T-helper 2 cell treated with Interferon-gamma antibody and Interleukin-4, amounts not matched to agents 5 μg/mL and 100 μg/mL, for 36 hours (primary cell): Measurements from ENCODE around the gene ENO2.
A peak's percentile ranks its signal among the peaks of the same experiment; 100 is the strongest.
"Not testable (repeated sequence)": the region's sequence is repeated elsewhere in the genome, so short reads cannot be mapped to it uniquely, and the experiment has no call there.

ENCODE experiments used
- DNase-seq: peaks from one replicate; pipeline ENCODE4 v3.0.0; 2021; ENCODE audit warnings: low spot score
- H3K27ac Mint-ChIP-seq: one replicate; pipeline ENCODE4 v1.8.0; 2021; ENCODE audit warnings: mild to moderate bottlenecking, mixed read lengths
- H3K27me3 Mint-ChIP-seq: one replicate; pipeline ENCODE4 v1.8.0; 2021; ENCODE audit warnings: low read depth, mixed read lengths
- H3K36me3 Mint-ChIP-seq: one replicate; pipeline ENCODE4 v1.8.0; 2021; ENCODE audit warnings: low read depth, mixed read lengths
- H3K4me1 Mint-ChIP-seq: one replicate; pipeline ENCODE4 v1.8.0; 2021; ENCODE audit warnings: low read depth, mixed read lengths
- H3K4me3 Mint-ChIP-seq: one replicate; pipeline ENCODE4 v1.8.0; 2022; ENCODE audit warnings: mild to moderate bottlenecking, moderate library complexity, mixed read lengths
- H3K9me3 Mint-ChIP-seq: one replicate; pipeline ENCODE4 v1.8.0; 2021; ENCODE audit warnings: mixed read lengths

Gene ENO2

DNA sequence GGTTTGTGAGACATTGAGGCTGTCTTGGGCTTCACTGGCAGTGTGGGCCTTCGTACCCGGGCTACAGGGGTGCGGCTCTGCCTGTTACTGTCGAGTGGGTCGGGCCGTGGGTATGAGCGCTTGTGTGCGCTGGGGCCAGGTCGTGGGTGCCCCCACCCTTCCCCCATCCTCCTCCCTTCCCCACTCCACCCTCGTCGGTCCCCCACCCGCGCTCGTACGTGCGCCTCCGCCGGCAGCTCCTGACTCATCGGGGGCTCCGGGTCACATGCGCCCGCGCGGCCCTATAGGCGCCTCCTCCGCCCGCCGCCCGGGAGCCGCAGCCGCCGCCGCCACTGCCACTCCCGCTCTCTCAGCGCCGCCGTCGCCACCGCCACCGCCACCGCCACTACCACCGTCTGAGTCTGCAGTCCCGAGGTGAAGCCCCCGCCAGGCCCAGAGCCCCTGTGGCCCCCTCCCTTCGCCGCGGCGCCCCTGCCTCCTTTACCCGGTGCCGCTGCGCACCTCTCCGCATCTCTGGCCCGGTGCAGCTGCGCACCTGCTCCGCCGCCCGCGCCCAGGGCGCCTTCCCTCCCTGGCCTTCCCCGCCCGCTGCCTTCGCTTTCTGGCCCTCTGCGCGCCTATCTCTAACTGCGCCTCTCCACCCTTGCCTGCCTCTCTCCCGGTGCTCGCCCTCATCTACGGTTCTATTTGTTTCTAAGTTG is at the start of gene ENO2:
TSS of gene ENO2 (plus strand) at position 335 of the 701 bp plus-strand sequence. CDS start 1,253 bp downstream, outside the sequence.
- peaks cover 27% of the 10 kb centered on the region for H3K36me3 Mint-ChIP-seq
- peaks cover 27% of the 10 kb centered on the region for H3K4me1 Mint-ChIP-seq
- H3K27ac Mint-ChIP-seq = peak within 1 kb of the TSS; percentile 88
- peak within 1 kb of the TSS; percentile 95 for H3K4me3 Mint-ChIP-seq
- peak; percentile 85 for DNase-seq
- H3K27me3 Mint-ChIP-seq = no peaks in the 10 kb centered on the region
- H3K9me3 Mint-ChIP-seq = no peaks in the 10 kb centered on the region

GRCh38 chr12:6865307-6865706 is 49.1 kb upstream of the ENO2 start:
- not testable (repeated sequence) for H3K27ac Mint-ChIP-seq

DNA sequence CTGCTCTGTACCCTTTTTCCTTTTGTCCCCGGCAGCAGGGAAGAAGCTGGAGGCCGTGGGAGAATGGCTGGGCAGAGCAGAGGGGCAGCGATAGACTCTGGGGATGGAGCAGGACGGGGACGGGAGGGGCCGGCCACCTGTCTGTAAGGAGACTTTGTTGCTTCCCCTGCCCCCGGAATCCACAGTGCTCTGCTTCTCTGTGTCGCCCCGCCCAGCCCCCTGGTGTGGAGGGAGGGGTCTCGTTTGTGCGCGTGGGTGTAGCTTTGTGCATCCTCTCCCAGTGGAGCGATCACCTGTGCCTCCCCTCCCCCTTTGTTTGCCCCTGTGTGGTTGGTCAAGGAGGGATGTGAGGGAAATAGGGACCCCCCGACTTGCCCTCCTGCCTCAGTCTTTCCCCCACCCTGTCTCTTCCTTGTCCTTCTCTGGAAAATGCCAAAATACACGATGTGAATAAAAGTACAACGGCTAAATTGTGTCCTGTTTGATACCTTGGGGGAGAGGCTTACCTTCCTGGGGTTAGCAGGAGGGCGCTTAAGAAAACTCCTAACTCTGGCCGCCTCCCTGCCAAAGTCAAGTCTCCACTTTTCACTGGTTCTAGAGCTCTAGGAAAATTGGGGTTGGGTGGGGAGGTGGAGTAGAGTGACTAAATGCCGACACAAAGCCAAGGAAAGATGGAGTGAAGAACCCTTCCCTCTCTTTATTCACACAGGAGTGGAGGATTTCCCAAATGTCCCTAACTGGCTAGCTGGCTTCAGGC is 48.0 kb upstream of the ENO2 start:
- H3K4me3 Mint-ChIP-seq = peak overlapping the region; percentile 92
- H3K36me3 Mint-ChIP-seq = peaks cover 70% of the 10 kb centered on the region
- DNase-seq = no peak
- no peak overlapping the region for H3K27ac Mint-ChIP-seq
- no peaks in the 10 kb centered on the region for H3K9me3 Mint-ChIP-seq
- H3K4me1 Mint-ChIP-seq = peaks cover 37% of the 10 kb centered on the region
- no peaks in the 10 kb centered on the region for H3K27me3 Mint-ChIP-seq

More at GRCh38 chr12:6865307-6865706, 49.1 kb upstream of the ENO2 start:
- not testable (repeated sequence) for DNase-seq, H3K27me3 Mint-ChIP-seq, H3K9me3 Mint-ChIP-seq
- Mint-ChIP-seq H3K4me3 (peak overlapping the region; percentile 30), H3K4me1 (peaks cover 28% of the 10 kb centered on the region), H3K36me3 (peaks cover 71% of the 10 kb centered on the region)

GRCh38 chr12:6866920-6867412 is 47.4 kb upstream of the ENO2 start:
- Mint-ChIP-seq H3K4me1 (peaks cover 42% of the 10 kb centered on the region), H3K27ac (peak overlapping the region; percentile 92), H3K36me3 (peaks cover 70% of the 10 kb centered on the region), H3K27me3 (no peaks in the 10 kb centered on the region), H3K4me3 (peak overlapping the region; percentile 92), H3K9me3 (no peaks in the 10 kb centered on the region)
- no peak for DNase-seq

DNA sequence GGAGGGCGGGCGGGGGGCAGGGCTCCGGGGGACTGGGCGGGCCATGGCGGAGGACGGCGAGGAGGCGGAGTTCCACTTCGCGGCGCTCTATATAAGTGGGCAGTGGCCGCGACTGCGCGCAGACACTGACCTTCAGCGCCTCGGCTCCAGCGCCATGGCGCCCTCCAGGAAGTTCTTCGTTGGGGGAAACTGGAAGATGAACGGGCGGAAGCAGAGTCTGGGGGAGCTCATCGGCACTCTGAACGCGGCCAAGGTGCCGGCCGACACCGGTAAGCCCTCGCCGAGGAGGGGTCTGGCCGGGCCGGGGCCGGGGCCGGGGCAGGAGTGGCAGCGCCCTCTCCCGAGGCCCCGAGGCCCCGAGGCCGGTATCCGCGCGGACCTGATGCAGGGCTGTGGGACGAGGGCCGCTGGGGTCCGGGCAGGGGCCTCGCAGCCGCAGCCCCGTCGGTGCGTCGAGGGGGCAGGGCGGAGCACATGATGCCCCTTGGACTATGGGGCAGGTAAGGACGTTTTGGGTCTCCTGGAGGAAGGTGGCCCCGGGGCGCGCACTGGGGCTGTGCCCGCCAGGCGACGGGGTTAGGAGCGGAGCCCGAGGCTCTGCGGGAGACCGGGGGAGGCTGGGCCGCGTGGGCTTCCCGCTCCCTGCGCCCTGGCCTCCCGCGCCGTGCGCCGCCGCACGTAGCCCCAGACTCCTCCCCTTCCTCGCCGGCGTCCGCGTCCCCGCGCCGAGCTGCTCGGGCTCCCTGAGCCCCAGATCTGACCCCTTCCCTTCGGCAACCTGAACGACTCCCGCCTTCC is 46.8 kb upstream of the ENO2 start, which contains the start of gene TPI1:
TSS of gene TPI1 (plus strand) at position 119 of the 798 bp plus-strand sequence. CDS start at position 155, 36 bp downstream.
- Mint-ChIP-seq H3K27me3 (no peaks in the 10 kb centered on the region), H3K27ac (peak within 1 kb of the TSS; percentile 92), H3K36me3 (peaks cover 69% of the 10 kb centered on the region), H3K4me1 (peaks cover 46% of the 10 kb centered on the region), H3K4me3 (peak within 1 kb of the TSS; percentile 93), H3K9me3 (no peaks in the 10 kb centered on the region)
- peak; percentile 81 for DNase-seq

DNA sequence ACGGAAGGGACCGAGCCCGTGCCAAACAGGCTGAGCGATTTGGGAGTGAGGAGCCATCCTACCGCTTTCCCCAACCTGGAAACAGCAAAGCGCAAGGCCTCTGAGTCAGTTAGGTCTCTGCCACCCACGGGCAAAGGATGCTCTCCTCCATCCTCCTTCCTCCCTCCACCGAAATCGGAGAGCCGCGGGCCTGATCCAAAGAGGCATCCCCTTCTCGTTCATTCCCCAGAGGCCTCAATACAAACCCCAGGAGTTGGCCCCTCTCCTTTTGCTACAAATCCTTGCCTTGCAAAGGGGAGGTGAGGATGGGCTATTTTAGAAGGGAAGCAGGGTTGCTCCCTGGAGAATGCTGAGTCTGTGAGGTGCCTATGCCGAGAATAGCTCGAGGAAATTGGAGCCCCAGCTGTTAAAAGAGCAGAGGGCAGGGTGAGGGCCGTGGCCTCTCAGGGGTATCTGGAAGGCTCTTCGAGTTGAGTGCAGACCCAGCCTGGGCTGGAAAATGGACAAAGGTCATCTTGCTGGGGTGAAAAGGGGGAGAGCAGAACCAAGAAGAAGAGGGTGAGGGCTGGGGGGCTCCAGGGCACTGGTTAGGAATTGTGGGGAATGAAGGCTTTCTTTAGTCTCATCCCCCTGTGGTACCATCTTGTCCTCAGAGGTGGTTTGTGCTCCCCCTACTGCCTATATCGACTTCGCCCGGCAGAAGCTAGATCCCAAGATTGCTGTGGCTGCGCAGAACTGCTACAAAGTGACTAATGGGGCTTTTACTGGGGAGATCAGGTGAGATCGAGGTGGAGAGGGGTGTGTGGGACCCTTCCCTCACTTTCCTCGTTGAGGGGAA is 46.0 kb upstream of the ENO2 start:
- peaks cover 65% of the 10 kb centered on the region for H3K36me3 Mint-ChIP-seq
- H3K9me3 Mint-ChIP-seq = no peaks in the 10 kb centered on the region
- DNase-seq = no peak
- no peaks in the 10 kb centered on the region for H3K27me3 Mint-ChIP-seq
- peak overlapping the region; percentile 80 for H3K27ac Mint-ChIP-seq
- H3K4me1 Mint-ChIP-seq = peaks cover 44% of the 10 kb centered on the region
- H3K4me3 Mint-ChIP-seq = peak overlapping the region; percentile 93

DNA sequence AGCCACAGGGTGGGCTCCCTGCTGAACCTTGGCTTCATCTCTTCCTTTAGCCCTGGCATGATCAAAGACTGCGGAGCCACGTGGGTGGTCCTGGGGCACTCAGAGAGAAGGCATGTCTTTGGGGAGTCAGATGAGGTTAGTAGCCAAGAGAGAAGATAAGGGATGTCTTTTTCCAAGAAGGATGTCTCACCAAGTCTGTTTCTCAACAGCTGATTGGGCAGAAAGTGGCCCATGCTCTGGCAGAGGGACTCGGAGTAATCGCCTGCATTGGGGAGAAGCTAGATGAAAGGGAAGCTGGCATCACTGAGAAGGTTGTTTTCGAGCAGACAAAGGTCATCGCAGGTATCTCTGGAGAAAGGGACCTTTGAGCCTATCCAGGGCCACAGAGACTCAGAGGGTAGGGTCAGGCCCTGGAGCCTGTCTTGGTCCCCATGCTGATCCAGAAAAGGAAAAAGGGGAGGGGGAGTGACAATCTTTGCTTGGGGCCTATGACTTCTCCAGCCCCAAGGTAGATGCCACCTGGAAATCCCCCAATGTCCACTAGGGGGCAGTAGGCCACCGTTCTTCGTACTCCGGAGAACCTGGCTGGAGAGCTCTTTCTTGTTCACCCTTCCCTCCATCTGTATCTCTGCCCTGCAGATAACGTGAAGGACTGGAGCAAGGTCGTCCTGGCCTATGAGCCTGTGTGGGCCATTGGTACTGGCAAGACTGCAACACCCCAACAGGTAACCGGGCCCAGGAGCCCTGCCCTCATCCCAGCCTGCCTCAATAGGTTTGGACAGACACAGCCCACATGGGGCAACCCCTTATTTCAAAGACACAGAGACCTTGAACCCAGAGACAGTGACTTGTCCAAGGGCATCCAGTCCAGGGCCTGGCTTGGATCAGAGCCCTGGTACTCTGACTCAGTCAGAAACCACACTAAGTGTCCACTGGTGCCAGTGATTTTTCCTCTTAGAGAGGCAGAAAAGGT is 45.0 kb upstream of the ENO2 start:
- peaks cover 47% of the 10 kb centered on the region for H3K4me1 Mint-ChIP-seq
- DNase-seq = peak; percentile 71
- H3K36me3 Mint-ChIP-seq = peaks cover 60% of the 10 kb centered on the region
- peak overlapping the region; percentile 80 for H3K27ac Mint-ChIP-seq
- H3K9me3 Mint-ChIP-seq = no peaks in the 10 kb centered on the region
- H3K27me3 Mint-ChIP-seq = no peaks in the 10 kb centered on the region
- peak overlapping the region; percentile 93 for H3K4me3 Mint-ChIP-seq

DNA sequence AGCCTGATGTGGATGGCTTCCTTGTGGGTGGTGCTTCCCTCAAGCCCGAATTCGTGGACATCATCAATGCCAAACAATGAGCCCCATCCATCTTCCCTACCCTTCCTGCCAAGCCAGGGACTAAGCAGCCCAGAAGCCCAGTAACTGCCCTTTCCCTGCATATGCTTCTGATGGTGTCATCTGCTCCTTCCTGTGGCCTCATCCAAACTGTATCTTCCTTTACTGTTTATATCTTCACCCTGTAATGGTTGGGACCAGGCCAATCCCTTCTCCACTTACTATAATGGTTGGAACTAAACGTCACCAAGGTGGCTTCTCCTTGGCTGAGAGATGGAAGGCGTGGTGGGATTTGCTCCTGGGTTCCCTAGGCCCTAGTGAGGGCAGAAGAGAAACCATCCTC is 44.1 kb upstream of the ENO2 start:
- not testable (repeated sequence) for H3K9me3 Mint-ChIP-seq, H3K27me3 Mint-ChIP-seq, DNase-seq
- peak overlapping the region; percentile 31 for H3K27ac Mint-ChIP-seq
- H3K36me3 Mint-ChIP-seq = peaks cover 55% of the 10 kb centered on the region
- H3K4me3 Mint-ChIP-seq = peak overlapping the region; percentile 93
- H3K4me1 Mint-ChIP-seq = peaks cover 49% of the 10 kb centered on the region

GRCh38 chr12:6871052-6871957 is 43.1 kb upstream of the ENO2 start:
- DNase-seq = peak; percentile 50
- Mint-ChIP-seq H3K36me3 (peaks cover 51% of the 10 kb centered on the region), H3K27ac (peak overlapping the region; percentile 88), H3K4me1 (peaks cover 51% of the 10 kb centered on the region), H3K27me3 (no peaks in the 10 kb centered on the region), H3K9me3 (no peaks in the 10 kb centered on the region), H3K4me3 (peak overlapping the region; percentile 93)

DNA sequence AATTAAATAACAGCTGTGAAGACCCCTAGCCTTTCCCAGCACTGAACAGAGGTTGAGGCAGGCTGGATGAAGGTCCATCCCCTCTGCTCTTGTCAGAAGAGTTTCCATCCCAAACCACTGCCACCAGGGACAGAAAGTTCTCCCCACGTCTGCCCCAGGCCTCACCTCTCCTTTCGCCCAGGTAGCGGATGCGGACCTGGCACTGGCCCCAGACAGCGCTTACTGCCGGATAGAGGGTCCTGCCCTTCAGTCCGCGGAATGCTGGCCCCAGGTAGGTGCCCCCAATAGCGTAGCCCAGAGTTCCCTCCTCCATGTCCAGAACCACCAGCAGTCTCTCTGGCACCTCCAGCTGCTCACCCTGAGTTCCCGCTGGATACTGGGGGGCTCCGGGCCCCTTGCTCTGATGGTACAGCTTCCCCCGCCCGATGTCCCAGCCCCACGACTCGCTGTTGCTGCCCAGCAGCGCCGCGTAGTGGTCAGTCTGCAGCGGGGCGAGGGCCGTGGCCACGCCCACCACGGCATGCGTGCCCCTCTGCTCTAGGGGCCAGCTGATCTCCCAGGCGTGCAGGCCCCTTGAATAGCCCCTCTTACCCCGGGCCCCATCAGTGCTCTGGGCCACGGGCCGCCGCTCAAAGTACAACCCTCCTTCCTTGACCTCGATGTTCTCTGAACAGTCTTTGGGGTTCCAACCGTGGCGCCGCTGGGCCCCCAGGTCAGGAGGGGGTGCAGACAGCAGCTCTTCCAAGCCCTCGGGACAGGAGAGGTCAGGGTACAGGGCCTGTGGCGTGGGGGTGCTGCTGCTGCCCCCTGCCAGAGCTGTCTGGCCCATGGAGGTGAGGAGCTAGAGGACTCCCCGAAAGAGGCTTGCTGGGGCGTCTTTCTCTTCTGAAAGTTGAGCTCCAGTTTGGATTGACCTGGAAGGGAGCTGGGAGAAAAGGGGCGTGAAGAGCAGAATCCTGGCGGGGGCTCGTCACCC is 42.0 kb upstream of the ENO2 start:
- peak overlapping the region; percentile 88 for H3K27ac Mint-ChIP-seq
- DNase-seq = peak; percentile 84
- peak overlapping the region; percentile 93 for H3K4me3 Mint-ChIP-seq
- H3K4me1 Mint-ChIP-seq = peaks cover 48% of the 10 kb centered on the region
- H3K27me3 Mint-ChIP-seq = no peaks in the 10 kb centered on the region
- H3K36me3 Mint-ChIP-seq = peaks cover 54% of the 10 kb centered on the region
- no peaks in the 10 kb centered on the region for H3K9me3 Mint-ChIP-seq
